NCI-H748 (cell line): ENCODE data around the gene LY9.
"Not testable (repeated sequence)": the region's sequence is repeated elsewhere in the genome, so short reads cannot be mapped to it uniquely, and the experiment has no call there.

Source experiments
- DNase-seq: peaks from one replicate; lab custom pipeline; 2025; ENCODE audit not compliant: unreplicated experiment; lab: John Stamatoyannopoulos, UW

Gene LY9

GRCh38 chr1:160773093-160773492, 22.9 kb upstream of the LY9 start:
- no peak for DNase-seq

- DNase-seq: no peak
These were observed 20.9 kb upstream of the LY9 start for GRCh38 chr1:160774886-160775719.

- no peak for DNase-seq
These were observed 19.8 kb upstream of the LY9 start for GRCh38 chr1:160776178-160776577.

GRCh38 chr1:160777486-160778089, 18.4 kb upstream of the LY9 start:
- DNase-seq: peak; percentile 17

- no peak for DNase-seq
These were observed 17.0 kb upstream of the LY9 start for GRCh38 chr1:160778976-160779375.

- peak; percentile 27 for DNase-seq
These were observed 16.2 kb upstream of the LY9 start for GRCh38 chr1:160779626-160780397.

- DNase-seq: no peak
These were observed 15.6 kb upstream of the LY9 start for GRCh38 chr1:160780398-160780755.

GRCh38 chr1:160781186-160781766, 14.7 kb upstream of the LY9 start:
- peak; percentile 40 for DNase-seq

GRCh38 chr1:160781914-160782689, 13.9 kb upstream of the LY9 start:
- no peak for DNase-seq

- not testable (repeated sequence) for DNase-seq
These were observed 12.8 kb upstream of the LY9 start for GRCh38 chr1:160782988-160783765.

GRCh38 chr1:160789051-160789701, 6.8 kb upstream of the LY9 start:
- no peak for DNase-seq

GRCh38 chr1:160789702-160790611, 6.0 kb upstream of the LY9 start:
- DNase-seq: no peak

- DNase-seq: no peak
These were observed 1.6 kb upstream of the LY9 start for GRCh38 chr1:160794376-160794775.

- no peak for DNase-seq
These were observed 1.3 kb downstream of the LY9 start for GRCh38 chr1:160797271-160797709.

- no peak for DNase-seq
These were observed 1.9 kb downstream of the LY9 start for GRCh38 chr1:160797861-160798273.

- DNase-seq: no peak
These were observed 2.5 kb downstream of the LY9 start for GRCh38 chr1:160798439-160798838.

GRCh38 chr1:160799641-160800040, 3.7 kb downstream of the LY9 start:
- no peak for DNase-seq

- no peak for DNase-seq
These were observed 4.2 kb downstream of the LY9 start for GRCh38 chr1:160800142-160800541.
